Measurements from ENCODE around the gene IMPACT. TPM values are rescaled to one million over a fixed set of nuclear protein-coding genes. Genes with fewer than 3 reads are reported as not detected.

The IMPACT gene
- total RNA-seq, 1 experiment from 2014 or later = 88.3 TPM

- Mint-ChIP-seq H3K36me3 (ENCODE audit: insufficient read depth, unreplicated experiment) (no peaks in the 10 kb centered on the region), H3K4me1 (ENCODE audit: insufficient read depth, unreplicated experiment) (no peaks in the 10 kb centered on the region), H3K4me3 (ENCODE audit: unreplicated experiment) (no peak overlapping the region), H3K27me3 (ENCODE audit: insufficient read depth, unreplicated experiment) (no peaks in the 10 kb centered on the region), H3K27ac (ENCODE audit: low read depth, unreplicated experiment) (no peak overlapping the region), H3K9me3 (ENCODE audit: unreplicated experiment) (no peaks in the 10 kb centered on the region)
- intact Hi-C loops (cut with micrococcal nuclease) = no loop called here
- TF ChIP-seq CTCF (IDR thresholded peaks at IDR 0.05; ENCODE audit: unreplicated experiment) = no peak
- ChIA-PET CTCF (interaction anchor here (0.8 to 1.9 kb wide), 2 partner anchors 19 to 22 kb away, joined by 3 to 8 read pairs; no protein-coding TSS in a partner anchor), POLR2A (no interaction called here)
- DNase-seq (ENCODE audit: unreplicated experiment) = no peak
- BruUV-seq (replicated peaks) = no TSS peak
Measured at GRCh38 chr18:24466771-24467170, 40.3 kb downstream of the IMPACT start.

- no peak for TF ChIP-seq CTCF (IDR thresholded peaks at IDR 0.05; ENCODE audit: unreplicated experiment)
- Mint-ChIP-seq H3K27me3 (ENCODE audit: insufficient read depth, unreplicated experiment) (no peaks in the 10 kb centered on the region), H3K36me3 (ENCODE audit: insufficient read depth, unreplicated experiment) (no peaks in the 10 kb centered on the region), H3K4me3 (ENCODE audit: unreplicated experiment) (no peak overlapping the region), H3K4me1 (ENCODE audit: insufficient read depth, unreplicated experiment) (no peaks in the 10 kb centered on the region), H3K9me3 (ENCODE audit: unreplicated experiment) (no peaks in the 10 kb centered on the region), H3K27ac (ENCODE audit: low read depth, unreplicated experiment) (no peak overlapping the region)
- ChIA-PET CTCF (interaction anchor here (0.6 to 1.5 kb wide), 3 partner anchors 17 to 885 kb away, joined by 3 to 8 read pairs (median 3); no protein-coding TSS in a partner anchor), POLR2A (no interaction called here)
- intact Hi-C loops (cut with micrococcal nuclease) = no loop called here
- no peak for DNase-seq (ENCODE audit: unreplicated experiment)
- BruUV-seq (replicated peaks) = no TSS peak
Measured at GRCh38 chr18:24470022-24470618, 43.6 kb downstream of the IMPACT start.

- DNase-seq (ENCODE audit: unreplicated experiment) = no peak
Measured at GRCh38 chr18:24470805-24471204, 44.3 kb downstream of the IMPACT start.

GRCh38 chr18:24472591-24472990 lies 46.1 kb downstream of the IMPACT start:
- no TSS peak for BruUV-seq (replicated peaks)
- no peak overlapping the region for H3K27ac Mint-ChIP-seq (ENCODE audit: low read depth, unreplicated experiment)

More at GRCh38 chr18:24470805-24471204, 44.3 kb downstream of the IMPACT start:
- no TSS peak for BruUV-seq (replicated peaks)
- Mint-ChIP-seq H3K9me3 (ENCODE audit: unreplicated experiment) (no peaks in the 10 kb centered on the region), H3K27me3 (ENCODE audit: insufficient read depth, unreplicated experiment) (no peaks in the 10 kb centered on the region), H3K27ac (ENCODE audit: low read depth, unreplicated experiment) (no peak overlapping the region), H3K4me3 (ENCODE audit: unreplicated experiment) (no peak overlapping the region), H3K4me1 (ENCODE audit: insufficient read depth, unreplicated experiment) (no peaks in the 10 kb centered on the region), H3K36me3 (ENCODE audit: insufficient read depth, unreplicated experiment) (no peaks in the 10 kb centered on the region)
- intact Hi-C loops (cut with micrococcal nuclease) = no loop called here
- CTCF ChIA-PET = interaction anchor here (0.6 to 1.5 kb wide), 4 partner anchors 17 to 434 kb away, joined by 3 to 8 read pairs (median 4); no protein-coding TSS in a partner anchor
- no peak for TF ChIP-seq CTCF (IDR thresholded peaks at IDR 0.05; ENCODE audit: unreplicated experiment)
- POLR2A ChIA-PET = no interaction called here

More at GRCh38 chr18:24472591-24472990, 46.1 kb downstream of the IMPACT start:
- TF ChIP-seq CTCF (IDR thresholded peaks at IDR 0.05; ENCODE audit: unreplicated experiment) = no peak
- Mint-ChIP-seq H3K4me3 (ENCODE audit: unreplicated experiment) (no peak overlapping the region), H3K9me3 (ENCODE audit: unreplicated experiment) (no peaks in the 10 kb centered on the region), H3K4me1 (ENCODE audit: insufficient read depth, unreplicated experiment) (no peaks in the 10 kb centered on the region), H3K27me3 (ENCODE audit: insufficient read depth, unreplicated experiment) (no peaks in the 10 kb centered on the region), H3K36me3 (ENCODE audit: insufficient read depth, unreplicated experiment) (no peaks in the 10 kb centered on the region)
- intact Hi-C loops (cut with micrococcal nuclease) = no loop called here
- DNase-seq (ENCODE audit: unreplicated experiment) = no peak
- ChIA-PET CTCF (no interaction called here), POLR2A (interaction anchor here (1.1 kb wide), 1 partner anchor 76 kb away, joined by 3 read pairs; no protein-coding TSS in a partner anchor)
